ENCODE results near the gene GPR21. TPM values are rescaled to one million over a fixed set of nuclear protein-coding genes. Genes with fewer than 3 reads are reported as not detected.
A peak's percentile ranks its signal among the peaks of the same experiment; 100 is the strongest.

Gene GPR21, protein sequence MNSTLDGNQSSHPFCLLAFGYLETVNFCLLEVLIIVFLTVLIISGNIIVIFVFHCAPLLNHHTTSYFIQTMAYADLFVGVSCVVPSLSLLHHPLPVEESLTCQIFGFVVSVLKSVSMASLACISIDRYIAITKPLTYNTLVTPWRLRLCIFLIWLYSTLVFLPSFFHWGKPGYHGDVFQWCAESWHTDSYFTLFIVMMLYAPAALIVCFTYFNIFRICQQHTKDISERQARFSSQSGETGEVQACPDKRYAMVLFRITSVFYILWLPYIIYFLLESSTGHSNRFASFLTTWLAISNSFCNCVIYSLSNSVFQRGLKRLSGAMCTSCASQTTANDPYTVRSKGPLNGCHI
- total RNA-seq (2014; rRNA removed; shearing (Covaris generic)) = 0.44 TPM in 1 of 2 replicates, not detected in the other

DNA sequence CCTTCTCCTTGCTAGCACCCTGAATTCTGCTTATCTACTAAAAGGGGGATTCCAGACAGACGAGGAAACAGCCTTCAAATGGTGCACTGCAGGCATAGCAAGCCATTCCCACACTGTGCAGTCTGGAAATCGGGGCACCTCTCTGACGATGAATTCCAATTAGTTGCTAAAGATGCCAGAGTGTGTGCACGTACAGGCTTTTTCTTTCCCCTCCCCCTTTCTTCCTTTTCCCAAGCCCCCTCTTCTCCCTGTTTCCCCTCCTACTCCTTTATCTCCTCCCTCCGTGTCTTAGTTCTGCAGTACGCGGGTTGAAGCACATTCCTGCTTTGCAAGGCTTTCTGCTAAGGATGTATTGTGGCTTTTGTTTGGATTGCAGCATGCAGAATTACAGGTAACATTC, at the start of gene GPR21:
Gene GPR21, plus strand, starts transcription at position 316 of the 400 bp plus-strand sequence. CDS start 900 bp downstream, outside the sequence.
- DNase-seq (ENCODE audit: low spot score) = no peak

DNA sequence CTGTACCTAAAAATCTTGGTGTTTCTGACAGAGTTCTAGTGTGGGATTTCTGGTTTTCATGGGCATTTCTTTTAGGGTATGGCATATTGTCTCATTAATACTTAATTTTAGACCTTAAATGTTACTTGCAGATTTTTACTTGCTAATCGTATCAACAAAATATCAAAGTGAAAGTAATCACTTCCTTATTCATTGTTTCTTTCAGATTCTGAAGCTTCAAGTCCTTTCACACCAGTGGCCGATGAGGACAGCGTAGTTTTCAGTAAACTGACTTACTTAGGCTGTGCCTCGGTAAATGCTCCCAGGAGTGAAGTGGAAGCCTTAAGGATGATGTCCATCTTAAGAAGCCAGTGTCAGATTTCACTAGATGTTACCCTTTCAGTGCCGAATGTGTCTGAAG, 47.5 kb upstream of the GPR21 start:
- DNase-seq (ENCODE audit: low spot score) = no peak

DNA sequence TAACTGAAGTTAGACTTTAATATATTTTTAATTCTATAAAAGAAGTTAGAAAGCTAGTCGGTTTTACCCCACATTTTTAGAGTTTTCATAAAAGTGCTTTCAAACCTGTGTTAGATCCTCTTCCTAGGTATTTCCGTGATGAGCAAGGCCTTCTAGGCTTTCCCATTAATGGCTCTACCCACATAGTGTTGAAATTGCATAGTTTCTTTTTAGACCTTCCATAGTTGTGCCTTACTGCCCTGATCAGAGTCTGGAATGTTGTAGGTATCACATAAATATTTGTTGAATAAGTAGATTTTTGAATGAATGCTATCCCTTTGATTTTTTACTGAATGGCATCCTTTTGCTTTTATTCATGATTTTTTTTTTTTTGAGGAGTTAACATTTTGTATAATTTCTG, 45.3 kb upstream of the GPR21 start:
- no peak for DNase-seq (ENCODE audit: low spot score)

DNA sequence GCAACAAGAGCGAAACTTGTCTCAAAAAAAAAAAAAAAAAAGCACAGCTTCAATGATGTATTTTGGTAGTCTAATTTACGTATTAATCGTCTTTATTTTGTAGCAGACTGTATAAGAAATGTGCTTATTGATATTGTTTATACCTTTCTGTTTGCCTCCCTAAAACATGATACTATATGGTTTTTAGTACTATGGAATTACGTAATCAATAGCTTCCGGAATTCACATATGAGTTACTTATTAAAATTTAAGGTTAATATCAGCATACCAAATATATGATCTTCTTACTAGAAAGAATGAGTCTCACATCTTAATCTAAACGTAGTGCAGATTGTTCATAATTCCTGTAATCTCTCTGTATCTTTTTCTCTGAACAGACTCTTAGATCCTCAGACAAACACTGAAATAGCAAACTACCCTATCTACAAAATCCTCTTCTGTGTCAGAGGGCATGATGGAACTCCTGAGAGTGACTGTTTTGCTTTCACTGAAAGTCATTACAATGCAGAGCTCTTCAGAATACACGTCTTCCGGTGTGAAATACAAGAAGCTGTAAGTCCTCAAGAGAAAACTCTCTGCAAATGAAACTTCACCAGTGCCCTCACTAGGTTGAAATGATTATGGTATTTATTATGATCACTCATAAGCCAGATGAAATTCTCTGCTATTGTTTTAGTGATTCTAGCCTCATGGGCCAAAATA, 44.4 kb upstream of the GPR21 start:
- no peak for DNase-seq (ENCODE audit: low spot score)

DNA sequence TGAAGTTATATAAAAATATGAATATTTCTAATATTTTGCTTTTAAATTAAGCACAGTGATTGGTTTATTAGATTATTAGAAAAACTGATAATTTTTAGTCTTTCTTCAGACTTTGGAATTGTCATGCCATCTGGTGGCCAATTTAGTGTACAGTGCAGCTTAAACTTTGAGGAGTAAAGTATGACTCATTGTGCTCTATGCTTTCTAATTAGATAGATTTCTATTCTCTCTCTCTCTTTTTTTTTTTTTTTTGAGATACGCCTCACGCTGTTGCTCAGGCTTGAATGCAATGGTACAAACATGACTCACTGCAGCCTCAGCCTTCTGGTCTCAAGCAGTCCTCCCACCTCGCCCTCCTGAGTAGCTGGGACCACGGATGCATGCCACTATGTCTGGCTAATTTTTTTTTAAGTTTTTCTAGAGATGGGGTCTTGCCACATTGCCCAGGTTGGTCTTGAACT, 42.1 kb upstream of the GPR21 start:
- peak; percentile 66 for DNase-seq (ENCODE audit: low spot score)

DNA sequence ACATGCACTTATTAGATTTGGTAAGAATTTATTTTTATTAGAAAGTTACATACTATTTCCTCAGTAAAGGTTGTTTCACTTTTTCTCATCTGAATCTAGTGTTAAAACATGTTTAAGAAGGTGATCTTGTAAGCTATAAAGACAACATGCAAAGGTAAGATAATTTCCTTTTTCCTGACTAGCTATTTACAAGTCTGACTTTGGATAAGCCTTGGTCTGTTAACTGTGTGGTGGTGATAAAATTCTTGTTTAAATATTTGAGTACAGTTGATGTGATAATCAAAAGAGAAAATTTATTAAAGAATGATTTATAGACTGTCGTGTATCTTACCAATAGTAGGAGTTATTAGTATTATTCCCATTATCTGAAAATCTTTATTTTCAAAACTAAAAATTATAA, 36.9 kb upstream of the GPR21 start:
- DNase-seq (ENCODE audit: low spot score) = no peak

DNA sequence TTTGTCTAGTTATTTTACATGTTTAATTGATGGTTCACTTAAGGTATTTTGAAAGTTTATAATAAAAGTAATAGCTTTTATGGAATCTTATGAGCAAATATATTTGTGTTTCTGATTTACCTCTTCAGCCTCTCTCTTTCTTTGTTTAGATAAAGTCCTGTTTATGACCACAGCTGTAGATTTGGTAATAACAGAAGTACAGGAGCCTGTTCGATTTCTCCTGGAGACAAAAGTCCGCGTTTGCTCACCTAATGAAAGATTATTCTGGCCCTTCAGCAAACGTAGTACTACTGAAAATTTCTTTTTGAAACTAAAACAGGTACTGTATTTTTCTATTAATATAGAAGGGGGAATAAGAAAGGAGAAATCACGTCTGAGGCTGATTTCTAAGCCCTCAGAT, 35.0 kb upstream of the GPR21 start:
- no peak for DNase-seq (ENCODE audit: low spot score)

DNA sequence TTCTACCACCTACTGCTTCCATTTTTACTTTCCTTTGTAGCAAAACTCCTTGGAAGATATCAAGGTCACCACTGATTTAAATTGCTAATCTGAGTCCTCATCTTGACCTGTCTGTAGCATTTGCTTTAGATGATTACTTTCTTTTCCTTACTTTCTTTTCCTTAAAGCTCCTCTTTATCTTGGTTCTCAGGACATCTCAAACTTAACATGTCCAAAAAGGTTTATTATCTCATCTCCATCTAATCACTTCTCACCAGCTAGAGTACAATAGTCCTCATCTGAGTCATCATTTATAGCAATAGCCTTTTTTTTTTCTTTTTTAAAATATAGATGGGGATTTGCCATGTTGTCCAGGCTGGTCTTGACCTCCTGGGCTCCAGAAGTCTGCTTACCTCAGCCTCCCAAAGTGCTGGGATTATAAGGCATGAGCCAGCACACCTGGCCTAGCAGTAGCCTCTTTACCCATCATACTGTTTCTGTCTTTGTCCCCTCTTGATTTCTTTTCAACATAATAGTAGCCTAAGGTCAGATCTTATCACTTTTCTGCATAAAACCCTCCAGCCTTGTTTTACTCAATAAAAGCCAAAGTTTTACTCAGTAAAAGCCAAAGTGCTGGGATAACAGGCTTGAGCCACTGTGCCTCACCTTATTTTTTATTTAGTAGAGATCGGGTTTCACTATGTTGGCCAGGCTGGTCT, 32.9 kb upstream of the GPR21 start:
- DNase-seq (ENCODE audit: low spot score) = no peak

DNA sequence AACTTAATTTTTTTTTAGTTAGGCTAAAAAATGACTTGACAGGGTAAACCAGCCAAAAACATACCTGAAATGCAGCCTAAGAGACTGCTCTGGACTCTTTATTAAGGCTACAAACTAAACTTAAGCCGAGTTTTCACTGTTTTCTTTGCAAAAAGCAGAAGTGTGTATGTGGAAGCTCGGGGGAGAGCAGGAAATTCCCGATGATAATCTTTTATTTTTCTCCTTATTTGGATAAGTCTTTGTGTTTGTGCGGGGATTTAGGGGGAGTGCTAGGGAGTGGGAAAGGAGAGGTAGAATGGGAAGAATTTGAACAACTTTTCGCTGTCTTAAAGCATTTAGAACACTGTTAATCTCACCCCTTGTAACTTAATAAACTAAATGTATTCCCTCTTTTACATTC, 30.7 kb upstream of the GPR21 start:
- no peak for DNase-seq (ENCODE audit: low spot score)

DNA sequence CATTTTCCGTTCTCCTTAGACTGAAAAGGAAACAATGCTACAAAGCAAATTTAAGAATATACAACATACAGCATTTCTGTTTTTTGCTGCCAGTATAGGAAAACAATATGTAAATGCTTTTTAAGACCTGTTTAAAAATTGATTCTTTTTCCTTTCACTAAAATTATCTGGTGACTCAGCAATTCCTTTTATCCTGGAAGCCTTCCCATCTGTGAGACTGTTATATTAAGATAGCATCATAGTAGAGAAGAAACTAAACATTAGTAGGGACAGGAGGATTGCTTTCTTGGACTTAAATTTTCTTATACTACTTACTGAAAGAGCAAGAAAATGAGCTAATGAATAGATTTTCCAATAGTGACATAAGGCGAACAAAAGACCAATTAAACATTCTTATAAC, 30.0 kb upstream of the GPR21 start:
- no peak for DNase-seq (ENCODE audit: low spot score)

DNA sequence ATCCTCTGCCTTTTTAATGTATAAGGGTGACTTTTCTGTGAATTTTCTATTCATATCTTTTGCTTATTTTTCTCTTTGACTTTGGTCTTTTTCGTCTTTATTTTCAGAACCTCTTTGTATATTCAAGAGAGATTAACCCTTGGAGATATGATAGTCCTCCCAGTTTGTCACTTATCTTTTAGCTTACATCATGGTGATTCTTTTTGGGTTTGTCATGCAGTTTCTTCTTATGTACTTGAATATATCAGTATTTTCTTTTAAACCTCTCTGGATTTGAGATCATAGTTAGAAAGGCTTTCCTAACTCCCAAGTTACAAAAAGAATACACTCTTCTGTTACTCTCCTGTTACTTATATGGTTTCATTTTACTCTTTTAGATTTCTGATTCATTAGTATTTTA, 27.5 kb upstream of the GPR21 start:
- DNase-seq (ENCODE audit: low spot score) = no peak

DNA sequence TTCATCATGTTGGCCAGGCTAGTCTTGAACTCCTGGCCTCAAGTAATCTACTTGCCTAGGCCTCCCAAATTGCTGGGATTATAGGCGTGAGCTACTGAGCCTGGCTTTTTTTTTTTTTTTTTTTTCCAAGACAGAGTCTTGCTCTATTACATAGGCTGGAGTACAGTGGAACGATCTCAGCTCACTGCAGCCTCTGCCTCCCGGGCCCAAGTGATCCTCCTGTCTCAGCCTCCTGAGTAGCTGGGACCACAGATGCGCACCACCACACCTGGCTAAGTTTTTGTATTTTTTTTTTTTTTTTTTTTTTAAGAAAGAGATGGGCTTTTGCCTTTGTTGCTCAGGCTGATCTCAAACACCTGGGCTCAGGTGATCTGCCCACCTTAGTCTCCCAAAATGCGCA, 26.2 kb upstream of the GPR21 start:
- DNase-seq (ENCODE audit: low spot score) = no peak

DNA sequence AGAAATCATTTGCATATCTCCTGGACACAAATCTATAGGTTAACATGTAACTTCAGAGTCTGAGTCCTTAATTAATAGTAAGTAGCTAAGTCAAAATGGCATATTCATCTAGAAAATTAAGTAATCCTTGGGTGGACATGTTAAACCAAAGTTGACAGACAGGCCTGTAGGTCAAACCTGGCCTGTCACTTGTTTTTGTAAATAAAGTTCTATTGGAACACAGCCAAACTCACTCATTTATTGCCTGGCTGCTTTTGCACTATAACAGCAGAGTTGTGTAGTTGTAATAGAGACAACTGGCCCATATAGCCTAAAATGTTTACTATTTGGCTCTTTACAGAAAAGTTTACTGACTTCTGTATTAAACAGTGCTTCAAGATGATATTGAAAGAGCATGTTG, 24.6 kb upstream of the GPR21 start:
- no peak for DNase-seq (ENCODE audit: low spot score)

DNA sequence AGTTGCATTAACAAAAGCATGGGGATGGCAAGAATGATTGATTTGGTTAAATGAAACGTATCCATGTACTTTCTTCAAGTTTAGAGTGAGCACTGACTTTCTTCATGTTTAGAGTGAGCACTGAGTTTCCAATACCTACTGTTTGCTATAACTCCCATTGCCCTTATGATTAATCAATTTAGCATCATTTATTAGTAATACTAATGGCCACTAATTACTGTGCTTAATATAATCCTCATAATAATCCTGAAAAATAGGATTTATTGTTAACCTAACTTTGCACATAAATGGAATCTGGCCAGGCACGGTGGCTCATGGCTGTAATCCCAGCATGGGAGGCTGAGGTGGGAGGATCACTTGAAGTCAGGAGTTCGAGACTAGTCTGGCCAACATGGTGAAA, 22.1 kb upstream of the GPR21 start:
- no peak for DNase-seq (ENCODE audit: low spot score)

DNA sequence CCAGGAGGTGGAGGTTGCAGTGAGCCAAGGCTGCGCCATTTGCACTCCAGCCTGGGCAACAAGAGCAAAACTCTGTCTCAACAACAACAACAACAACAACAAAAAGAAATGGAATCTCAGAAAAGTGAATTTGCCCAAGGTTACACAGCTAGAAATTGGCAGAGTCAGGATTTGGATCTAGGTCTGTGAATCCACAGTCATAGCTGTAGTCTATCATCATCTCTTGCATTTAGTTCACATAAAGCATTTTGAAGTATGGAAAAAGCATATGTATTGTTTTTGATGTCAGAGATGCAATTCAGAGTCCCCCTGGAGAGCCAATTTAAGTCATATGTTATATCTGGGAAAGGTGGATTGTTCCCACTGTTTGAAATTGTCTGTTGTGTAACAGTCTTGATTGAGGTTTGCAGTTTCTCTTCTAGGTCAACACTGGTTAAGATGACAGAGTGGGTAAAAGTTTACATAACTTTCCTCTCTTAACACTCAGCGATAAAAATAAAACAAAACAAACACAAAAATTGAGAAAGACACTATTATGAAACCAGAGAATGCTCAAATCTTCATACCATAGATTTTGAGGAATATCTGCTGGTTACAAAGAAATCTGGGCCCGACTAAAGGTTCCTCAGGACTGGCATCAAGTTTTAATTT, 21.5 kb upstream of the GPR21 start:
- no peak for DNase-seq (ENCODE audit: low spot score)

DNA sequence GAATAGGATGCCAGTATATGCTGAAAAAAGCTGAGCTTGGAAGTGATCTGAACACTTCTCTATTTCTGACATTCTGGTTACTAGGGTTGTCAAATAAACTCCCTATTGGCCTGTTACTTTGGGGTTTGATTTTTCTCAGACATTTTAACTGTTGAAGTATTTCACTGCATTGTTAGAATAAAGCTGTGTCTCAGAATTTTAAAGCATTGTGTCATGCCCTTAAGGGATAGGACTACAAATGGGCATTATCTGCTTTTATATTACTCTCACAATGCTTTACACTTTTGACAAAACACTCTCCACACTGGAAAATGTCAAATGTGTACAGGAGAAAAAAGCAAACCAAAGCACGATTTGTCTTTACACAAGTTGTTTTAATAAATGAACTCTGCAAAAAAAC, 16.8 kb upstream of the GPR21 start:
- DNase-seq (ENCODE audit: low spot score) = no peak

DNA sequence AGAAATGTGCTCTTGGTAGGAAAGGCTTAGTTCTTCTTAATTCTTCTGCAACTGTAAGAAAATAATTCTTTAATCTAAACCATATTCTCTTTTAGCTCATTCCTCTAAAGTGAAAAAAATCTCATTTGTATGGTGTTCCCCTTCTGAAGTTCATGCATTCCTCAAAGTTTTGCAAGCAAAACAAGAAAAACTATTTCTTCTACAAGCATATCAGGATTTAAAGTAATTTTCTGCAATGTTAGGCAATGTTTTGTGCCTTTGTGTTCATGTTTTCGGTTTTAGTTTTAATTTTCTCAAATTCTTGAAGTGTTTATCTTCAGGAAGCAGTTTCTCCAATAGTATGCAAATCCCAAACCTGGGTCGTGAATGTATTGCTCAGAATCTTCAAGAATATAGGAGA, 12.7 kb upstream of the GPR21 start:
- DNase-seq (ENCODE audit: low spot score) = no peak

DNA sequence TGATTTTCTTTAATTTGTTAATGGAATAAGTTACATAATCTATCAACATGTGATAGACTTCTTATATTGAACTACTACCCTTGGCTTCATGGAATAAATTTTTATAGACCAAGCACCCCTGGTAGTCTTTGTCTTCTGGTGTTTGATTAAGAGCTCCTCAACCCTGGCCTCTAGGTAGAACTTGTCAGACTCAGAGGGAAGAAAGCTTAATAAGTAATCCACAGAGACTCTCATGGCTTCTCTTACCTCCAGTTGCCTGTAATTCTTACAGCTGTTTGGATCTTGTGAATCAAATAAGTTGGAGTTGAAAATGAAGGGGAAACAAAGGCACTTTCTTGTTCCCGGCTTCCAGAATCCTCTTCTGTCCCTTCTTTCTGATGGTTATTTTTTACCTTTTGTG, 7.0 kb upstream of the GPR21 start:
- no peak for DNase-seq (ENCODE audit: low spot score)

DNA sequence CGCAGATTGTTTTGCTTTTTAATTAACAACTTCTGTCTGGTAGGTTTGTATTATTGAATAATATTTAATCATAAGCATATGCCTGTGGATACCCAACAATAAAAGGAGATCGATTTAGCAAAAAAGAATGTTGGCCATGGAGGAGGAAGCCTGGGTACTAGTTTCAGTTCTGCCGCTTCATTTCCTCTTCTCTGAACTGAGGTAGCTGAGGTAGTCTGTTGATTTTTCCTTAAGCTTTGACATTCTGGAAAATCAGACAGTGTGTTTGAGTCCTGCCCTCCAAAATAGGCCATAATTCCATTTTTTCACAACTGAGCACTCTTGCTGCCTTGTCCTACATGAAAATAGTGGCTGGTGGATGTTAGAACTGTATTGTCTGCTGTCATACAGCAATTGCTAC, 6.0 kb upstream of the GPR21 start:
- DNase-seq (ENCODE audit: low spot score) = no peak

DNA sequence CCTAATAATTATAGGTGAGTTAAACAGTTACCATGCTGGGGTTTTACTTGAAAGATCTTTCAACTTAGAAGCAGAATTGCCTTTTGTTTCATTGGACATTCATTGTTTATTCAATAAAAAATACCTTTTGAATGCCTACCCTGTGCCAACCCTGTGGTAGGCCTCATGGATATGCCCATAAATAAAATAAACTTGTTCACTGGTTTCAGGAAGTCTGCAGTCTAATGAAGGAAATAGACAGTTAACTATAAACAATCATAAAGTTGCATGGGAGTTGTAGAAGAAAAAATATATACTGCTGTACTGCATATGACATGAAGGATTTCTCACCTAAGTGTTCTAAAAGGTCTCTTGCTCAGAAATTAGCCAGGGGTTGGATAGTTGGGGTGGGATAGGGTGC, 5.3 kb upstream of the GPR21 start:
- no peak for DNase-seq (ENCODE audit: low spot score)

DNA sequence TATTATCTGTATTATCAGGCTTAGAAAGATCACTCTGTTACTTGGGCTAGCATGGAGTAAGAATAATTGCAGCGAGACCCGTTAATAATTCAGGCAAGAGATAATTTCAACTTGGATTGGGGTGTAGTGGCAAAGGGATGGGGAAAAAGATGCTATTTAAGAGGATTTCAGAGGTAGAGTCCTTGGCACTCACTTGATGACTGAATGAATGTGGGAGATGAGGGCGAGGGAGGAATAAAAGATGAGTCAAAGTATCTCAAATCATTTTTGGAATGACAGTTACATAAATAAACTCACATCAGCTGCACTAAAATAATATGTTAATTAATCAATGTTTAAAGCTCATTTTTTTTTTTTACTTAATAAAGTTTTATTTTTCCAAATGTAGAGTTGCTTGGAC, 4.5 kb upstream of the GPR21 start:
- no peak for DNase-seq (ENCODE audit: low spot score)

DNA sequence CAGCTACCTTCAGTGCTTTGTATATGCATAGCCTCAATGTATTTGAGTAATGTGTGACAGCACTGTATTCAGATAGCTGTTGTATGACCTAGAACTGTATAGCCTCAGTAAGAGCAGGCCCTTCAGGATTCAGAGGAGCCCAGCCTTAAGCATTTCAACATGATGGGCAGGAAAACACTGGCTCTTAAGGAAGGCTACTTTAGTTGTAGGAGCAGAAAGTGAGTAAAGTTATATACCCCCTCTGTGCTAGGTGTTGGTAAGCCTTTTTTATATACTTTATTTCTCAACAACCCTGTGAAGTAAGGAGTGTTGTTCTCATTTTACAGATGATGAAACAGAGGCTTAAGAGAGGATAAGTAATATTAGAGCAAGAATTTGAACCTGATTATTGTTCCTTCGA, 1.5 kb upstream of the GPR21 start:
- DNase-seq (ENCODE audit: low spot score) = no peak

All from HT-29 (cell line).